A673 (cell line): Measurements from ENCODE around the gene UGT1A8. TPM values are rescaled to one million over a fixed set of nuclear protein-coding genes. Genes with fewer than 3 reads are reported as not detected.

Experiments
- BruUV-seq: library from RNA; stranded (reverse); fragments of 400-500 nt; replicated peaks from 2 replicates; lab custom pipeline; 2021; lab: Mats Ljungman, UMichigan
- CTCF ChIA-PET: fragments of 300-600 bp; sonication (Branson Sonifier 250); formaldehyde crosslinking; loops from one replicate; lab custom pipeline; 2022; ENCODE audit warnings: antibody characterized with exemption; lab: Charles Lee
- POLR2A ChIA-PET: fragments of 300-600 bp; sonication (Branson Sonifier 250); formaldehyde crosslinking; loops from one replicate; lab custom pipeline; 2022; ENCODE audit warnings: antibody characterized with exemption; ENCODE audit not compliant: low non-redundant PET; lab: Charles Lee
- DNase-seq: peaks from one replicate; pipeline ENCODE4 v3.0.0-alpha.2; 2015; ENCODE audit warnings: low spot score
- H3K27ac ChIP-seq: fragments of 200-600 bp; sonication (generic); 2 replicates; pipeline ENCODE4 v1.5.1; 2016; ENCODE audit warnings: mixed run types, low read depth, mild to moderate bottlenecking, mixed read lengths, antibody characterized with exemption, low read length; ENCODE audit not compliant: poor library complexity, severe bottlenecking
- H3K27me3 ChIP-seq: fragments of 200-600 bp; sonication (generic); replicated peaks from 2 replicates; pipeline ENCODE4 v1.6.1; 2017; ENCODE audit warnings: mixed run types, low read depth, mild to moderate bottlenecking, mixed read lengths, antibody characterized with exemption, low read length; ENCODE audit not compliant: insufficient read depth, poor library complexity
- H3K36me3 ChIP-seq: fragments of 200-600 bp; sonication (generic); 2 replicates; pipeline ENCODE4 v1.6.1; 2016; ENCODE audit warnings: mixed run types, mild to moderate bottlenecking, mixed read lengths, antibody characterized with exemption, low read length; ENCODE audit not compliant: insufficient read depth, poor library complexity, severe bottlenecking
- H3K4me1 ChIP-seq: fragments of 200-600 bp; sonication (generic); 2 replicates; pipeline ENCODE4 v1.6.1; 2017; ENCODE audit warnings: mixed run types, mild to moderate bottlenecking, mixed read lengths, antibody characterized with exemption, low read length; ENCODE audit not compliant: insufficient read depth, poor library complexity, severe bottlenecking
- H3K4me3 ChIP-seq: fragments of 200-600 bp; sonication (generic); 2 replicates; pipeline ENCODE4 v1.5.1; 2016; ENCODE audit warnings: low read depth, mixed run types, mild to moderate bottlenecking, mixed read lengths, low read length; ENCODE audit not compliant: poor library complexity, severe bottlenecking
- H3K9me3 ChIP-seq: fragments of 200-600 bp; sonication (generic); 2 replicates; pipeline ENCODE4 v1.6.1; 2016; ENCODE audit warnings: mixed run types, low read depth, mild to moderate bottlenecking, mixed read lengths, antibody characterized with exemption, low read length; ENCODE audit not compliant: poor library complexity, severe bottlenecking
- EZH2 ChIP-seq: fragments of 200-600 bp; sonication (generic); IDR thresholded peaks from 2 replicates; pipeline ENCODE4 v1.6.1; 2017; ENCODE audit warnings: borderline replicate concordance, low read depth, mild to moderate bottlenecking, mixed read lengths, antibody characterized with exemption, low read length; ENCODE audit not compliant: poor library complexity, severe bottlenecking
- intact Hi-C: fragments of 100-400 bp; cut with micrococcal nuclease; formaldehyde crosslinking; loops from one replicate; pipeline ENCODE4 v1.10.0; 2022; ENCODE audit not compliant: unreplicated experiment
- total RNA-seq: library from RNA; stranded (reverse); gene quantifications from 2 replicates; pipeline ENCODE4 v1.2.3, GENCODE V29; 2021
- TF ChIP-seq, protein P1 (sequence below): fragments of 300-800, 200-600 bp; sonication (generic); conservative IDR thresholded peaks from 2 replicates; pipeline ENCODE4 v1.5.1; 2017; ENCODE audit warnings: low read depth, mild to moderate bottlenecking, antibody characterized with exemption, low read length, moderate library complexity, mixed read lengths

UGT1A8 gene
- total RNA-seq, 1 experiment from 2014 or later, result not detected

DNA sequence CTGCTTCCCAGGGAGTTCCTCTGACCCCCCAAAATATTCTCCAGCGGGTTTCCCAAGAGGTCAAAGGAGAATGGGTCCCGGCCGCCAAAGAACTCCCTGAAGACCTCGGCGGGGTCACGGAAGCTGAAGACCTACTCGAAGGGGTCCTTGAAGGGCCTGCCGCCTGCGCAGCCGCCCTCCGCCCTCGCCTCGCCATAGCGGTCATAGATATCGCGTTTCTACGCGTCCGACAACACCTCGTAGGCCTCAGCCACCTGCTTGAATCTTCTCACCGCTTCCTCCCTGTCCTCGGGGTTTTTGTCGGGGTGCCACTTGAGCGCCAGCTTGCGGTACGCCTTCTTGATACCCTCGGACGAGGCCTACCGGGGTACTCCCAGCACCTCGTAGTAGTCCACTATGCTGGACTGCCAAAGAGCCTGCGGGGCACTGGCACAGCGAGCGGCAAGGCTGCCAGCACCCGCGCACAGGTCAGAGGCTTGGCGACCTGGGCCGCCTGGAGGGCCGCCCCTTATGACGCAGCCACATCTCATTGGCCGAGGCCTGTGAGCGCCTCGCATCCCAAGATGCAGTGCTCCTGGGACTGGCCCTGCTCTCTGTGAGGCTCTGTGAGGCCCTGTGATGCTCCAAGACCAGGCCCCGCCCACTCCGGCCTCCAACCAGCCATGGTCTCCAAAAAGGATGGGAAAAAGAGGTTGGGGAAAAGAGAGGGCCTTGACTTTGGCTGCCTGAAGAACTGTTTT lies 137.6 kb downstream of the UGT1A8 start:
- no peak for DNase-seq
- H3K27ac ChIP-seq, result no peak overlapping the region
- no peaks in the 10 kb centered on the region for H3K4me1 ChIP-seq
- TF ChIP-seq, protein P1, sequence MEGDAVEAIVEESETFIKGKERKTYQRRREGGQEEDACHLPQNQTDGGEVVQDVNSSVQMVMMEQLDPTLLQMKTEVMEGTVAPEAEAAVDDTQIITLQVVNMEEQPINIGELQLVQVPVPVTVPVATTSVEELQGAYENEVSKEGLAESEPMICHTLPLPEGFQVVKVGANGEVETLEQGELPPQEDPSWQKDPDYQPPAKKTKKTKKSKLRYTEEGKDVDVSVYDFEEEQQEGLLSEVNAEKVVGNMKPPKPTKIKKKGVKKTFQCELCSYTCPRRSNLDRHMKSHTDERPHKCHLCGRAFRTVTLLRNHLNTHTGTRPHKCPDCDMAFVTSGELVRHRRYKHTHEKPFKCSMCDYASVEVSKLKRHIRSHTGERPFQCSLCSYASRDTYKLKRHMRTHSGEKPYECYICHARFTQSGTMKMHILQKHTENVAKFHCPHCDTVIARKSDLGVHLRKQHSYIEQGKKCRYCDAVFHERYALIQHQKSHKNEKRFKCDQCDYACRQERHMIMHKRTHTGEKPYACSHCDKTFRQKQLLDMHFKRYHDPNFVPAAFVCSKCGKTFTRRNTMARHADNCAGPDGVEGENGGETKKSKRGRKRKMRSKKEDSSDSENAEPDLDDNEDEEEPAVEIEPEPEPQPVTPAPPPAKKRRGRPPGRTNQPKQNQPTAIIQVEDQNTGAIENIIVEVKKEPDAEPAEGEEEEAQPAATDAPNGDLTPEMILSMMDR, result no peak
- no peak for TF ChIP-seq EZH2
- H3K27me3 ChIP-seq, result no peaks in the 10 kb centered on the region
- no peaks in the 10 kb centered on the region for H3K36me3 ChIP-seq
- ChIA-PET POLR2A (no interaction called here), CTCF (no interaction called here)
- no peak overlapping the region for H3K4me3 ChIP-seq
- BruUV-seq, result no TSS peak
- peaks cover 4% of the 10 kb centered on the region for H3K9me3 ChIP-seq
- intact Hi-C loops, result no loop called here

DNA sequence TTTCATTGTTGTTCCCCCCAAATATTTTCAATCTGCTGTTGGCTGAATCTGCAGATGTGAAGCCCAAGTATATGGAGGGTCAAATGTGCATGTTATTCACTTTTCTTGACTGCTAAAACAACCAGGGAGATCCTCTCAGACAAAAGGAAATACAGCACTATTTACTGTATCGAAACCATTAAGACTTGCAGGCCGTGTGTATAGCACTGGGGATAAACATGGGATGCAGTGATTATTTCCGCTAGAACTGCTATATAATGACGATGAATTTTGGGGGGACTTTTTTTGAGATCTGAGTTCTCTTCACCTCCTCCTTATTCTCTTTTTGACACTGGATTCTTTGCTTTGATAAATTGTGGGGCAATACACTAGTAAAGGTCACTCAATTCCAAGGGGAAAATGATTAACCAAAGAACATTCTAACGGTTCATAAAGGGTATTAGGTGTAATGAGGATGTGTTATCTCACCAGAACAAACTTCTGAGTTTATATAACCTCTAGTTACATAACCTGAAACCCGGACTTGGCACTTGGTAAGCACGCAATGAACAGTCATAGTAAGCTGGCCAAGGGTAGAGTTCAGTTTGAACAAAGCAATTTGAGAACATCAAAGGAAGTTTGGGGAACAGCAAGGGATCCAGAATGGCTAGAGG lies 139.1 kb downstream of the UGT1A8 start:
- TF ChIP-seq, protein P1, result no peak
- no peak for TF ChIP-seq EZH2
- POLR2A ChIA-PET, result no interaction called here
- Histone ChIP-seq H3K36me3 (no peaks in the 10 kb centered on the region), H3K27ac (no peak overlapping the region), H3K9me3 (no peaks in the 10 kb centered on the region), H3K27me3 (no peaks in the 10 kb centered on the region), H3K4me1 (no peaks in the 10 kb centered on the region), H3K4me3 (no peak overlapping the region)
- no TSS peak for BruUV-seq
- CTCF ChIA-PET, result no interaction called here
- intact Hi-C loops, result no loop called here
- no peak for DNase-seq

DNA sequence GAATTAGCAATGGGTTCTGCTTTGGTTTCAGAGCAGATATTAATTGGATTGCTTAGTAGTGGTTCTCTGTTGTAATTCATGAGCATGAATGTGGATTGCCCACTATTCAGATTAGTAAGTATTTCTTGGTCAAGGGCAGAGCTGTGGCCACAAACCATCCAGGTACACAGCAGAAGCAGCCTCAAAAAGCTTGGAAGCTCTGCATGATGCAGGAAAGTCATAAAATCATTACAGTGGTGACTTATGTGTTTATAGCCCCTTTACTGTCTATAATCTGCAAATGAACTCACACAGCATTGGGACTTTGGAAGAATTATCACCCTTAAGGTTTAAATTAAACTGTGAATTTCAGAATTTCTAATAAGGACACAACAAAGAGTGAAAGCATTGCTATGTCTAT lies 140.7 kb downstream of the UGT1A8 start:
- POLR2A ChIA-PET, result no interaction called here
- Histone ChIP-seq H3K9me3 (no peaks in the 10 kb centered on the region), H3K36me3 (no peaks in the 10 kb centered on the region), H3K27ac (no peak overlapping the region), H3K27me3 (no peaks in the 10 kb centered on the region), H3K4me3 (no peak overlapping the region), H3K4me1 (no peaks in the 10 kb centered on the region)
- no peak for DNase-seq
- intact Hi-C loops, result no loop called here
- no peak for TF ChIP-seq EZH2
- TF ChIP-seq, protein P1, result no peak
- BruUV-seq, result no TSS peak
- CTCF ChIA-PET, result no interaction called here
